HG03159 (cell line): Measurements from ENCODE around the gene PIK3R6.
"Not testable (repeated sequence)": the region's sequence is repeated elsewhere in the genome, so short reads cannot be mapped to it uniquely, and the experiment has no call there.

ENCODE experiments used
- ATAC-seq: cut with Tn5 transposase; IDR thresholded peaks from one replicate; pipeline ENCODE4 v1.9.1; 2021; ENCODE audit warnings: mild to moderate bottlenecking, moderate library complexity; ENCODE audit not compliant: unreplicated experiment

PIK3R6 gene

DNA sequence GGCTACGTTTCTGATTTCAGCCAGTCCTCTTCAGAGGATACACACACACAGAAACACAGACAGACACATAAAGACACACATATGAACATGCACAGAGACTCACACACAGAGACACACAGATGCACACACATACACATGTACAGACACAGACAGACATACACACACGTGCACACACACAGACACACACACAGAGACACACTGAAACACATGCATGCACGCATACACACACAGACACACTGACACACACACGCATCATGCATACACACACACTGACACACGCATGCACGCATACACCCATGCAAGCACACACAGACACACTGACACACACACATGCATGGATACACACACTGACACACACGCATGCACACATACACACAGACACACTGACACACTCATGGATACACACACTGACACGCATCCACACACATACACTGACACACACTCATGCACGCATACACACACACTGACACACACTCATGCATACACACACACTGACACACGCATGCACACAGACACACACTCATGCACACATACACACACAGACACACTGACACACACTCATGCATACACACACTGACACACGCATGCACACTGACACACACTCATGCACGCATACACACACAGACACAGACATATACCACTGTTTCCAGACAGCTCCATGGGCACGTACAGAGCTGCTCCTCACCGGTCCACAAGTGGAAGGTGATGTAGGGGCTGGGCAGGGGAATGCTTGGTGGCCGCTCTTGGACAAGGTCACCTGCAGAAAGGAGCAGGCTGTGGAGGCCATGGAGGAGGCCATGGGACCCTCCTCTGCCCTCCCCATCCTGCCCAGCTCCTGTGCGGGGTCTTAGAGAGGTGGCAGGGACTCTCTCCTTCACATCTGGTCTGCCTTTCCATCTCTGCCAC, 38.2 kb downstream of the PIK3R6 start:
- no peak for ATAC-seq

DNA sequence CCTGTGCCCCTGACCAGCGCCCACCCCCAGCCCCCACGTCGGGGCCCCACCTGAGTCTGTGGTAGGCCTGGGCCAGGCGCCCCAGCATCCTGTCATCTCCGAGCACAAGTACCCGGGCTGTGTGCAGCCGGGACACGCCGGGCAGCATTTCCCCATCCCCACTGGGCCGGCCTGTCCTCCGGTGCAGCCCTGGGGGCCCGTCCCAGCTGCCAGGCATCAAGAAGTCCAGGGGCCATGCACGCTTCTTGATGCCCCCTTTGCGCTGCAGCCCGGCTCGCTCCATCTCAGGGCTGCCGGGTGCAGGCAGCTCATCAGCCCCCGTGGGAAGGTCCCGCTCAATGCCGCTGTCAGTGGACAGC, 39.0 kb downstream of the PIK3R6 start:
- no peak for ATAC-seq

DNA sequence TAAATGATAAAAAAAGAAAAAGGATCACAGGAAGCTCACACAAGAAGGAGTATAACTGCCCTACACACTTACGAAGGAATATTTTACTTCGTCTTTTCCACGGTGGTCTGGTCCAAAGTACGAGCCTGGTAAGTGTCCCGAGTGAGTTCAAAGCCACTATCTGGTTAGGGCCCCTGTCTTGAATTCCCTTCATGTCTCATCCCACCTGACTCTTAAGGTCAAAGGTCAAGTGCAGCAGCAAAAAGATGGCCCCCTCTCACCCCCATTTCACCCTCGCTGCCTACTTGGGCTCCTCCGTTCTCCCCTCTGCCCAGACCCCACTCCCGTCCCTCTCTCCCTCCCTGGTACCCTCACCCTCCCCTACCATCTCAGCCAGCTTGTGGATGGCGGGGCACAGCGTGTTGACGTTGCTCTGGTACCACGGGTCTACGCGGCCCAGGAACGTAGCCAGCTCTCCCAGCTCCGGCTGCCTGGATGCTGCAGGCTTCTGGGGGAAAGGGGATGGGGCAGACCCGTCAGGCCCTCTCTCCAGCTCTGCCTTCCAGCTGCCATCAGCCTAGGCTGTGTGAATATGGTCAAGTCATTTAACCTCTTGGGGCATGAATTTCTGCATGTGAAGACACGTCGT, 40.6 kb downstream of the PIK3R6 start:
- no peak for ATAC-seq

DNA sequence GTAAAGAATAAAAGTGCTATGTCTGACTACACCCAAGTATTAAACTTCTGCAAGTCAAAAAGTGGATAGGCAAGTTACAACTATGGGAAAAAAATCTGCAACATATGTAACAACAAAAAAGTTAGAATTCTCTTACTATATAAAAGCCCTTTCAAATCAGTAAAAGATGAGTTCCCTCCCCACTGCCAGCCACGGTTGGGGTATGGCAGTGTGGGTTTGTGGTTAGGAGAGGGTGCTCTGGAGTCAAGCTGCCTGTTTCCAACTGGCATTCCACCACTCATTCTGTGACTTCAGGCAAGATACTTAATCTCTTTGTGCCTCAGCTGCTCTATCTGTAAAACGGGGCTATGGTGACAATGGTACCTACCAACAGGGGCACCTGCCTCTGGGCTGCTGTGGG, 41.7 kb downstream of the PIK3R6 start:
- ATAC-seq, result no peak

DNA sequence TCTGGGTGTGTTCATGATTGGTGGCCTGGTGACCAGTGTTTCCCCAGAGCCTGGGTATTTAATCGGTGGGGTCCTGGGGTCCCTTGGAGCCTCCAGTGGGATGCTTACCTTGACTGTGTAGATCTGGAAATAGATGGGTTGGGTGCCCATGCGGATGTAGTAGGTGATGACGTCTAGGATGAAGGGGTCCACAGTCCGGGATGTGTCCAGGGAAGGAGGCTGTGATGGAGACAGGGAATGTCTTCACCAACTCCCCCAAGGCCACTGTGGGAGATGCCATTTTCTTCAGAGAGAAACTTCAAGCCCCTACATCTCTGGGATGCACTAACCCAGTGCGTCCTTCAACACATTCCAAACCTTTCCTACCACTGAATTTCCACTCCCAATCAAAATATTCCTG, 44.2 kb downstream of the PIK3R6 start:
- ATAC-seq, result no peak

DNA sequence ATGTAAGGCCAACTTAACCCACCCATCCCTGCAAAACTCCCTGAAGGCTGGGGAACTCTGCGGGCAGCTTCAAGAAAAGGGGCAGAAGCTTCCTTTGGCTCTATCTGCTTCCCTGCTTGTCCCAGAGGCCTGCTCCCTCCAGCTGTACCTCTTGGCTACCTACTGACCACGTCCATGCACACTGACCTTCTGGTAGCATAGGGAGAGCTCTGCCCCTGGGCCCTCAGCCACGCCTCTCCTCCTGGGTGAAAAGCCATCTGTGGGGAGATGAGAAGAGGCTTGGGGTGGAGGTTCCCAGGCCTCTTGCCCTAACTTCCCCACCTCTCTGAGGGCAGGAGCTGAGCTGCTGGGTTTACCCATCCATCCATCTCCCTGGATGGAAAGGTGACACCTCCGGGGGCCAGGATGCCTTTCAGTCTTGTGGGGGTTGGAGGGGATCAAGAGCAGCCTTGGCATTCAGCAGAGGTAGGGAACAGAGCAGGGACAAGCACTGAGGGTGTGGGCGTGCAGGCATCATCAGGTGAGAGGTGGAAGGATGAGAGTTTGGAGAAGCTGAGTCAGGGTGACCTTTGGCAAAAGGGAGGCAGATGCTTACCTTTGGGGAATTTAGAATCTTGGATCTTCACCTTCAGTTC, 45.0 kb downstream of the PIK3R6 start:
- ATAC-seq, result no peak

DNA sequence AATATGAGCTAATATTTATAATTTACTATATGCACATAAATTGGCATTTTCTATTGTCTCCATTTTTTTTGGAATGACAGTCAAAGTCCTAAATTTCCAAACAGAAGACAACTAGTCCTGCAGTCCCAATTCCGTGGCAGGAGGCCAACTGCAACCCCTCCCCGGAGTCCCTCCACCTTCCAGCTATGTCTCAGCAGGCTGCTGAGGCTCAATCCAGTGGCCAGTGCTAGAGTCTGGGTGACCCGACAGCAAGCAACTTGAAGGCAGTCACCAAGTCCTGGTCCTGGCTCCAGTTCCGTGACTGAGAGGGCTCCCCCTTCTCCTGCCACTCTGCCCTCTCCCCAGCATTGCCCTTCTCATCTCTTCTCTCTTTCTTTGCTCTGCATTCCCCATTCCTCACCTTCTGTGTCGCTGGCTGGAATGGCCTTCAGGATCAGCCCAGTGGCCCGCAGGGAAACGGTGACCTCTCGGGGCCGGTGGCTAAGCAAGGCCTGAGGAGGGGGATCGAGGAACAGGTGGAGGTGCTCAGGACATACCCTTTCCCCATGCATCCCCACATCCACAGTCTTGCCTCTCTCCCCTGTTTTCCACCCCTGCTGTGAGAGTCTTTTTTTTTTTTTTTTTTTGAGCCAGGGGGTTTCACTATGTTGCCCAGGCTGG, 45.9 kb downstream of the PIK3R6 start:
- no peak for ATAC-seq

DNA sequence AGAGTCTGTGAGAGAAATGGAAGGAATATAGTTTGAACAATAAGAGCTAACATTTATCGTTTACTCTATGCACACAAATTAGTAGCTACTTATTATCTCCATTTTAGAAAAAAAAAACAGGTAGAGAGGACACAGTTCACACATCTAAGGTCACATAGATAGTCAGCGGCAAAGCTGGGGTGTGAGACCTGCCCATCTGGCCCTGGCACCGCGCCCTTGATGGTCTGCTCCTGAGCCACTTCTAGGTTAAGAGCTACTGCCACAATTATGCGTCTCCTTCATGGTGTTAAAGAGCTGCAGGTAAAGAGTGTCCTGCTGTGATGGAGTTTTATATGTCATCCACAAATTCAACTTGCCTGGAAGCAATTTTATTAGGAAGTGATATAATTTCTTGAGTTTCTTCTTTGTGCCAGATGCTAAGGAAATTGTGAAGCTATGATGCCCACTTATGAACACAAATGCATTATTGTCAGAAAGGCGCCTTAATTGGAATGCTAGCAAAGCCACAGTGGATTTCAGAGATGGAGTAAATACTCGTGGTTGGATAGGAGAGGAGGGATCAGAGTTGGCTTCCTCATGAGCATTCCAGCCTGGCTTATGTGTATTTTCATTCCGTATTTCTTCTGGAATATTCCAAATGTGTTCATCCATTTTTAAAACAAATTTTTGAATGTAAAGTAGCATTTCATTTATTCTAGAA, 47.0 kb downstream of the PIK3R6 start:
- no peak for ATAC-seq

DNA sequence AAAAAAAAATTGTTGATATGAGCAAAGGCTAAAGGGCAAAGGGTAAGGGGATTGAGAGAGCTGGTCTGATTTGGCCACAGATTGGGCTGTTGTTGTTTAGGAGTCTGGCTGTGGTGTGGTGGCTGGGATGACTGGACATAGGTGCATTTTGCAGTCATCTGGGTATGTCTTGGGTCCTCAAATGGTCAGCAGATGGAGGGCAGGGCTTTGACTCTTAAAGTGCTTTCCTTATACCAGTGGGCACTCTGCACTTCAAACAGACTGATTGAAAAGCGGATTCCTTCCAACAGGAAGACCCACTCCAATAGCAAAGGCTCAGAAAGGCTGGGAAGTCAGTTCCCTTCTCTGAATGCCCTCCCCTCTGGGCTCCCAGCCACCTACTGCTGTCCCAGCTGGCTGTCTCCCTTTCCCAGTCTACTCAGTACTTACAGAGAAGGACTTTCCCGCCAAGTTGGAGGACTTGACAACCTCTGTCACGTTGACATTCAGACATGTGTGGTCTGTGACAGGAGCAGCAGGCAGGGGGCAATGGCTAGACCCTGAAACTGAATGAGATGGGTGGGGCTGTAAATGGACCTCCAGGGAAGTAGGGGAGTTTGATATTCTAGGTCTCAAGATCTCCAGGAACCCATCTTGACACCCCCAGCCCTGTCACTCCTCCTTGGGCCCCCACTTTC, 48.7 kb downstream of the PIK3R6 start:
- ATAC-seq, result no peak

DNA sequence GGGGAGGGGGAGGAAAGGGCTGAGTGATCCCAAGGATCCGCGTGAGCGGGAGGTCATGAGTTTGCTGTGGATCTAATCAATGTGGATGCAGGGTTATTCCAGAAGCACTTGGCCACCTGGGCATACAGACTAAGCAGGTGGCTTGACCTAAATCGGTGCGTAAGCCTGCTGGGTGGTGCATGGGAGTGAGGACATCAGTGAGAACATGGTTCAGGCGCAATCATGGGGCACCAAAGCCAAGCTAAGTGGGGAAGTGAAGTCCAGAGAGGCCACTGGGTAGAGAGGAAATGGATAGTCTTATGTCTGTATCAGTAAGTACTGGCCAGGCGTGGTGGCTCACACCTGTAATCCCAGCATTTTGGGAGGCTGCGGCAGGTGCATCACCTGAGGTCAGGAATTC, 49.4 kb downstream of the PIK3R6 start:
- no peak for ATAC-seq

DNA sequence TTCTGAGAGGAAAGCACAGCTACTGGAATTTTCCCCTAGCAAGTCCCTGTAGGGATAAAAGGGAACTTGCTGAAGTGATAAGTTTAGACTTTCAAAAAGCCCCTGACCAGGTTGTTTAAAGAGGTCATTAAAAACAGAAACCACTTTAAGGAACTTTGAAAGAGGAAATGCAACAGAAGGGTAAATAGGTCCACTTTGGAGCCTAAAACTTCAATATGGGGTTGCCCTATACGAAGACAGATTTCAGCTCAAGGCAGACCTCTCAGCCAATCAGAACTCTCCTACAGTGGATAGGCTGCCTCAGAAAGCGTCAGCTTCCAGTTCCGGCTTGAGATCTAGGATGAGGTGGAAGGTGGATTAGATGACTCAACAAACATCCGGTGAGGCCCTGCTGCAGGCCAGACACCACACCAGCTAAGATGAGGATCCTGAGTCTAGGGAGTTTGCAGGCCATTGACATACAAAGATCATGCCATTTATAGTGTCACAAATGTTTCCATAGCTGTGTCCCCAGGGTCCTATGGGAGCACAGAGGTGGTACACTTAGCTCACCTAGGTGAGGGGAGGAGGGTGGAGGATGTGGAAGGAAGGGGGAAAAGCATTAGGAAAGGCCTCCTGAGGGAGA, 60.4 kb downstream of the PIK3R6 start:
- ATAC-seq, result peak; percentile 90

DNA sequence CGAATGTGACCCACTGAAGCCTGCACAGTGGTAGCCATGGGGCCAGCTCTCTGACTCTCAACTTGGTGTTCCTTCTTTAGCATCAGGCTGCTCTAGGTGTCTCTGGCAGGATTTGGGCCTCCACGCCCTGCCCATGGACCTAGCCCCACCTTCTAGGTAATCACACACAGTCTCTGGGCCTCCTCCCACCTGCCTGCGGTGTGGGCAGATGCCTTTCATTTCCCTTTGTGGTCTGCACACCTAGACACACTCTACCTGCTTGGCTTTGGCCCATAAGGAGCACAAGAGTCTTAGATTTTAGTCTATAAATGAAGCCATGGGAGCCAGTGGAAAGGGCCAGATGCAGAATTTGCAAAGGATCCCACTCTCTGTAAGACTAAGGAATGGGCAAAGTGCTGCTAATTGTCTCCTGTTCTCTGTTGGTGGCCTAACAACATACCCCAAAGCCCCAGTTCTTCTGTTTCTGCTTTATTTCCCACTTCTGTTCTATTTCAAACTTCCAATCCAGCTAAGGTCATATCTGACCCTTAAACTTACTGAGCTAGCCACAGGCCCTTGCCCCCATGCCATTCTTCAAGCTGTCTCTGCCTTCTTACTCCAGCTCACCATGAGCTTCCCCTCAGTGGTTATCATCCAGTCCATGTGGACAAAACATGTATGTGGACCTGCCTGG, 61.1 kb downstream of the PIK3R6 start:
- ATAC-seq, result no peak

DNA sequence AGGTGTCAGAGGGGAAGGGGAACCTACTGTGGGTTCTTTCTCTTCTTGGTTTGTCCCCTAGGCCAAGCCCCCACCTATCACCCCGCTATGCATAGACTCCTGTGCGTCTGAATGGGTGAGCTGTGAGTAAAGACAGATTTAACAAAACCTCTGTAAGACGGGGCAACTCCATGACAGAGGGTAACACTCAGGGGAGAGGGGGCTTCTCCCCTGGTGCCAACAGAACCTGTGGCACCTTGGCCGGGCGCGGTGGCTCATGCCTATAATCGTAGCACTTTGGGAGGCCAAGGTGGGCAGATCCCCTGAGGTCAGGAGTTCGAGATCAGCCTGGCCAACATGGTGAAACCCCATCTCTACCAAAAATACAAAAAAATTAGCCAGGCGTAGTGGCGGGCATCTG, 62.1 kb downstream of the PIK3R6 start:
- ATAC-seq, result not testable (repeated sequence)

DNA sequence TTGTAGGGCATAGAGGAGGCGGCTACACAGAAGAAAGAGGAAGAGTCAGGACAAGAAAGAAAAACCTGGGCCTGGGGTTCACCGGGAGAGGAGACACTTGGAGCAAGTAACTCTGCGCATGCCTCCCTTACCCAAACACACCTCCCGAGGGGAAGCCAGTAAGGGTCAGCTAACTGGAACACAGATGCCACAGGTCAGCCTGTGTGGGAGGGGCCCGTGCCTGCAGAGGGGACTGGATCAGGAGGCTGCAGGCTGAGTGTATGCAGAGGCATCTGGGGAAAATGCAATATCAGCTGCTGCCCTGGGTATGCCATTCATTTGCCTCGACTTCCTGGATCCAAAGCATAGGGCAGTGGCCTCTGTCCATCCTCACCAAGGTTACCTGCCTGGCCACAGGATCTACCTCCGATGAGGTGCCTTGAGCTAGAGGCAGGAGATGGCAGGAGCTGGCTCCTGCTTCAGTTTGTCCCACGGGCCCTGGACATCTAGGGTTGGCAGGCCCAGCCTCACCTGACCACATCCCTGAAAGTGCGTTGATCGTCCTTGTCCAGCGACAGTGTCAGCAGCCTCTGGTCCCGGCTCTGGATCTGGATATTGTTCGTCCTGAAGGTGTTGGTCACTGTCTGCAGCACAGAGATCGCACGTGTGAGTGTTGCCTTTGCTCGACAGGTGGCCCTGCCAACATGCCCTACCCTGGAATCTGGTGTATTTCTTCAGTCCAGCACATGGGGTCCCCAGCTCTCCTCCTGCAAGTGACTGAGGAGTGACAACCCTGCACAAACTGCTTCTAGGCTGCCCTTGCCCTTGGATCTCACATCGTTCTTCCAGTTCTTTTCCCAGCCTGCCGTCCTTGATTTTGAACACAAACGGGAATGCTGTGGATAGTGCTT, 63.7 kb downstream of the PIK3R6 start:
- ATAC-seq, result no peak

DNA sequence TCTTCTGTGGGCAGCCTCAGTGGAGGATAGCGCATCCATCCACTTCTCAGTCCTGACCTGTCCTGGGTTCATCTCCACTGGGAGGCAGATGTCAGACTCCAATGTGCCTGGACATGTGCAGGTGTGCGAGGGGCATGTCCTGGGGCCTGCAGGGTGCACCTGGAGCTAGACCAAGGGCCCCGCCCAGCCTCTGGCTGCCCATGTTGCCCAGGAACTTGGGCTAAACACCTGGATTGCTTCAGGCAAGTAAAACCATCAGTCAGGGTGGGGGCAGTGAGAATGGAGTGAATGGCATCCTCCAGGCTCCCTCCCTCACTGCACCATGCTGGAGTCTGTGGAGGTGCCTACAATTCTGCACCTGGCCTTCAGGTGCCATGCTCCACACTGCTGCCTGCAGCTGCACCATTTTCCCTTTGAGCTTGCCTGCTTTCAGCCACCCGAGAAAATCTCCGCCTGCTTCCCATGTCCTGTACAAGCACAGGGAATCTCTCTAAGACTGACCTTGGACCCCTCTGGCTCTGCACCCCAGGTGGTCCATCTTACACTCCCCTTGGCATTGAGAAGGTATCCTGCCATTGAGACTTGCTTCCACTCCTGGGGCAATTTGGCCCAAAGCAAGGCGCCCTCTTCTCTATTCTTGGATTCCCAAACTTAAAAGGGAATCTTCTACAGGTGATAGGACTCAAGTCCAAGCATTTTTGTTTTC, 66.2 kb downstream of the PIK3R6 start:
- no peak for ATAC-seq

DNA sequence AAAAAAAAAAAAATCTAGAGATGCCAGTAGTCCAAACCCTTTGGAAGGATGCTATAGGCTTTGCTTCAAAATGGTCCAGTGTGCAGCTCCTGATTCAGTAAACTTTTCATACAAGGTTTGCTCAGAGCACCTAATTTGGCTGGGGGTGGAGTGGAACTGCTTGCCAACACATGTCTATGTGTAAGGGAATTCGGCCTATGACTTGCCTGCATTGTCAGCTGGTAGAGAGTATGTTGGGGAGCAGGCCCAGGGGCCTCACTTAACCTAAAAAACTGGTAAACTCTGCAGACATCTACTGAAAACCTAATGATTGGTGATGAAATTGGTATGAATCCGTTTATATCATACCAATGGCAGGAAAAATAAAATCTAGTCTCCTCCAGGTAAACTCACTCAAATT, 66.8 kb downstream of the PIK3R6 start:
- ATAC-seq, result no peak

DNA sequence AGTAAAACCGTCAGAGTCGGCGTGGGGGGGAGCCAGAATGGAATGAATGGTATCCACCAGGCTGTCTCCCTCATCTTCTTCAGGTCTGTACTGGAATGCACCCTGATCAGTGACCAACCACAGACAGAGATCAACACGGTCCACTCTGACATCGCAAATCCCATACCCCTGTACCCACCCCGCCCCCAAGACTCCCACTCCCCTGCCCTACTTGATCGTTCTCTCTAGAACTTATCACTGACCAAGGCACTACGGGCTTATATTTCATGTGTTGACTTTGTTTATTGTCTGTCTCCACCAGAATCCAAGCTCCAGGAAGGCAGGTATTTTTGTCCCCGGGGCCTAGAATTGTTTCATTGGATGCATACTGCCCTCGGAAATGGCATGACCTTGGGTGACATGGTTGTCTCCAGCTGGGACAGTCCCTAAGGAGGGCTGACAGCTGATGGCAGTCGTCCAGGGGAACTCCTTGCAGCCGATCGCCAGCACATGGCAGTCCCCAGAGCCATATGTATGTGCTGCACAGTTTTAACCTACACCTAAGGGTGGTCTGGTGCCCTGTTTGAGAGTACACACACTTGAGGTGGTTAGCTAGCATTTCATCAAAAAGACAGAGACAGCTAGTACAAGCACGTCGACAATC, 67.8 kb downstream of the PIK3R6 start:
- ATAC-seq, result no peak
